ENCODE data around the gene GLP2R. TPM values are rescaled to one million over a fixed set of nuclear protein-coding genes. Genes with fewer than 3 reads are reported as not detected.

The GLP2R gene
- total RNA-seq, 1 donor from 2014 or later = 3.4 TPM

GRCh38 chr17:9898812-9899211 lies 73.1 kb downstream of the GLP2R start:
- H3K27me3 ChIP-seq (ENCODE audit: low read depth) = no peaks in the 10 kb centered on the region
- ATAC-seq (no peak), DNase-seq (no peak)
- no peaks in the 10 kb centered on the region for H3K9me3 ChIP-seq
- no peaks in the 10 kb centered on the region for H3K36me3 ChIP-seq
- H3K4me1 ChIP-seq = peaks cover 6% of the 10 kb centered on the region
- H3K27ac ChIP-seq = no peak overlapping the region
- H3K4me3 ChIP-seq = no peak overlapping the region
- intact Hi-C loops (cut with DNase I) = no loop called here
- TF ChIP-seq CTCF (IDR thresholded peaks at IDR 0.05) = no peak

- DNase-seq (no peak), ATAC-seq (no peak)
- Histone ChIP-seq H3K4me3 (no peak overlapping the region), H3K36me3 (no peaks in the 10 kb centered on the region), H3K27me3 (ENCODE audit: low read depth) (no peaks in the 10 kb centered on the region), H3K9me3 (no peaks in the 10 kb centered on the region), H3K27ac (no peak overlapping the region), H3K4me1 (peaks cover 6% of the 10 kb centered on the region)
- intact Hi-C loops (cut with DNase I) = no loop called here
- TF ChIP-seq CTCF (IDR thresholded peaks at IDR 0.05) = no peak
Measured at GRCh38 chr17:9899280-9900043, 73.7 kb downstream of the GLP2R start.

- ATAC-seq = no peak
- H3K4me1 ChIP-seq = peaks cover 6% of the 10 kb centered on the region
- no peaks in the 10 kb centered on the region for H3K9me3 ChIP-seq
- H3K36me3 ChIP-seq = no peaks in the 10 kb centered on the region
- TF ChIP-seq CTCF (IDR thresholded peaks at IDR 0.05) = no peak
- H3K4me3 ChIP-seq = no peak overlapping the region
- no peak for DNase-seq
- intact Hi-C loops (cut with DNase I) = no loop called here
- H3K27me3 ChIP-seq (ENCODE audit: low read depth) = peaks cover 3% of the 10 kb centered on the region
- peak overlapping the region; percentile 53 for H3K27ac ChIP-seq
Measured at GRCh38 chr17:9900044-9900594, 74.4 kb downstream of the GLP2R start.

GRCh38 chr17:9900784-9901183 lies 75.1 kb downstream of the GLP2R start:
- no peak overlapping the region for H3K27ac ChIP-seq
- H3K4me1 ChIP-seq = peaks cover 6% of the 10 kb centered on the region
- TF ChIP-seq CTCF (IDR thresholded peaks at IDR 0.05) = no peak
- peaks cover 5% of the 10 kb centered on the region for H3K27me3 ChIP-seq (ENCODE audit: low read depth)
- intact Hi-C loops (cut with DNase I) = no loop called here
- no peaks in the 10 kb centered on the region for H3K9me3 ChIP-seq
- DNase-seq = no peak
- H3K36me3 ChIP-seq = no peaks in the 10 kb centered on the region
- ATAC-seq = no peak
- no peak overlapping the region for H3K4me3 ChIP-seq

GRCh38 chr17:9902120-9902519 lies 76.4 kb downstream of the GLP2R start:
- Histone ChIP-seq H3K9me3 (no peaks in the 10 kb centered on the region), H3K36me3 (no peaks in the 10 kb centered on the region), H3K4me1 (peaks cover 6% of the 10 kb centered on the region), H3K27me3 (ENCODE audit: low read depth) (peaks cover 5% of the 10 kb centered on the region), H3K4me3 (no peak overlapping the region), H3K27ac (no peak overlapping the region)
- no peak for TF ChIP-seq CTCF (IDR thresholded peaks at IDR 0.05)
- DNase-seq (no peak), ATAC-seq (no peak)
- intact Hi-C loops (cut with DNase I) = no loop called here
